T-cell (primary cell): ENCODE results near the gene ABCE1. TPM values are rescaled to one million over a fixed set of nuclear protein-coding genes. Genes with fewer than 3 reads are reported as not detected.

Experiments
- ATAC-seq, 4 experiments: fragments of 200-7000 bp in 3 of 4; fragments of 150-1000 bp in 1 of 4; cut with Tn5 transposase; replicated peaks in 1 of 4; 1 replicate in 3 of 4; 2 replicates in 1 of 4; pipeline ENCODE4 v1.10.0; 2021; ENCODE audit warnings: moderate library complexity in 3 of 4, mild to moderate bottlenecking in 2 of 4, moderate number of reproducible peaks in 1 of 4
- CTCF ChIA-PET, 2 donors: fragments of 300-600 bp; sonication (Branson Sonifier 250); formaldehyde crosslinking; loops; one replicate each; lab custom pipeline; 2022; ENCODE audit warnings: antibody characterized with exemption in 2 of 2; lab: Charles Lee
- POLR2A ChIA-PET, 2 donors: fragments of 300-600 bp; sonication (Branson Sonifier 250); formaldehyde crosslinking; loops; one replicate each; lab custom pipeline; 2022; ENCODE audit warnings: antibody characterized with exemption in 2 of 2; lab: Charles Lee
- DNase-seq, 35 experiments: peaks; one replicate each; pipeline versions ENCODE4 v3.0.0 to v3.0.0-alpha.2; 2013 to 2023
- H3K27ac ChIP-seq: one replicate; pipeline ENCODE4 v1.5.1; 2013; ENCODE audit warnings: low read length
- H3K27me3 ChIP-seq, 2 experiments: replicated peaks in 1 of 2; 1 replicate in 1 of 2; 2 replicates in 1 of 2; pipeline versions ENCODE4 v1.6.1 to v1.7.0; 2013; ENCODE audit warnings: low read length in 1 of 2, mixed read lengths in 1 of 2; ENCODE audit not compliant: control insufficient read depth in 2 of 2, insufficient read depth in 2 of 2; ENCODE audit errors: extremely low read depth in 1 of 2
- H3K36me3 ChIP-seq, 2 donors: 1 replicate in 1 of 2; 2 replicates in 1 of 2; pipeline versions ENCODE4 v1.6.1 to v1.7.0; 2013; ENCODE audit warnings: low read length in 1 of 2; ENCODE audit not compliant: control insufficient read depth in 2 of 2, insufficient read depth in 1 of 2; ENCODE audit errors: extremely low read depth in 1 of 2
- H3K4me1 ChIP-seq, 2 experiments: 1 replicate in 1 of 2; 2 replicates in 1 of 2; pipeline versions ENCODE4 v1.6.1 to v1.7.0; 2013; ENCODE audit warnings: low read length in 2 of 2, mixed read lengths in 1 of 2; ENCODE audit not compliant: insufficient read depth in 2 of 2, control insufficient read depth in 1 of 2; ENCODE audit errors: extremely low read depth in 1 of 2
- H3K4me3 ChIP-seq, 2 donors: 1 replicate in 1 of 2; 2 replicates in 1 of 2; pipeline versions ENCODE4 v1.5.1 to v1.7.0; 2013; ENCODE audit warnings: mild to moderate bottlenecking in 2 of 2, low read length in 1 of 2, moderate library complexity in 1 of 2; ENCODE audit not compliant: control insufficient read depth in 1 of 2; ENCODE audit errors: extremely low read depth in 1 of 2
- H3K9me3 ChIP-seq: 2 replicates; pipeline ENCODE4 v1.7.0; 2013
- H3K27ac Mint-ChIP-seq, 2 donors: one replicate each; pipeline ENCODE4 v1.8.0; 2020 to 2021; ENCODE audit warnings: mild to moderate bottlenecking in 2 of 2, mixed read lengths in 2 of 2
- H3K27me3 Mint-ChIP-seq, 2 donors: one replicate each; pipeline ENCODE4 v1.8.0; 2021 to 2022; ENCODE audit warnings: mixed read lengths in 2 of 2
- H3K36me3 Mint-ChIP-seq: one replicate; pipeline ENCODE4 v1.8.0; 2021; ENCODE audit warnings: mixed read lengths
- H3K4me1 Mint-ChIP-seq, 3 donors: one replicate each; pipeline ENCODE4 v1.8.0; 2020 to 2022; ENCODE audit warnings: mixed read lengths in 3 of 3, mild to moderate bottlenecking in 1 of 3
- H3K4me3 Mint-ChIP-seq, 3 donors: one replicate each; pipeline ENCODE4 v1.8.0; 2020 to 2022; ENCODE audit warnings: mild to moderate bottlenecking in 3 of 3, mixed read lengths in 3 of 3, moderate library complexity in 3 of 3
- H3K9me3 Mint-ChIP-seq, 3 donors: one replicate each; pipeline ENCODE4 v1.8.0; 2020 to 2022; ENCODE audit warnings: mixed read lengths in 3 of 3
- WGBS: methylation state at CpG from one replicate; pipeline ENCODE4 v1.1.5; 2013; ENCODE audit warnings: missing lambda C conversion rate; ENCODE audit not compliant: insufficient coverage; 5-methylcytosine and 5-hydroxymethylcytosine counted together
- total RNA-seq, 35 experiments: library from RNA in 6 of 35; stranded (reverse) in 6 of 35; fragments of 120-200 nt in 1 of 35; gene quantifications; one replicate each; pipeline versions ENCODE4 v1.2.1 to v1.2.4 and lab custom pipeline; 2013 to 2026

ABCE1 gene
- total RNA-seq, 5 donors from 2014 or later (not counting 1 experiment from before 2014, with no cell fraction given), result 47.7 to 73.8 (median 65.4) TPM

- no peak for DNase-seq
- Histone ChIP-seq H3K4me1 (no peaks in the 10 kb centered on the region), H3K9me3 (no peaks in the 10 kb centered on the region), H3K27me3 (no peaks in the 10 kb centered on the region), H3K27ac (no peak overlapping the region), H3K4me3 (no peak overlapping the region), H3K36me3 (peaks cover 13 to 69% of the 10 kb centered on the region in 2 donors)
- Mint-ChIP-seq H3K9me3 (no peaks in the 10 kb centered on the region), H3K4me3 (no peak overlapping the region), H3K4me1 (peaks cover 2 to 7% (median 4%) of the 10 kb centered on the region in 3 donors), H3K27me3 (no peaks in the 10 kb centered on the region), H3K27ac (no peak overlapping the region), H3K36me3 (peaks cover 40% of the 10 kb centered on the region)
- POLR2A ChIA-PET, result interaction anchor here in 1 of 2 donors (0.7 kb wide), 1 partner anchor 24 kb away, joined by 6 read pairs; no protein-coding TSS in a partner anchor
- ATAC-seq, result no peak
- WGBS, result 100% methylated on average over 1 of the region's 2 CpGs
- CTCF ChIA-PET, result interaction anchor here in 1 of 2 donors (1.0 kb wide), 1 partner anchor 446 kb away, joined by 3 read pairs; no protein-coding TSS in a partner anchor
These were observed 58.9 kb downstream of the ABCE1 start for GRCh38 chr4:145156986-145157385.

GRCh38 chr4:145161549-145161948 is 63.4 kb downstream of the ABCE1 start:
- Histone ChIP-seq H3K36me3 (peaks cover 4 to 48% of the 10 kb centered on the region in 2 donors), H3K27ac (no peak overlapping the region), H3K4me3 (no peak overlapping the region), H3K9me3 (no peaks in the 10 kb centered on the region), H3K4me1 (no peaks in the 10 kb centered on the region), H3K27me3 (no peaks in the 10 kb centered on the region)
- no peaks in the 10 kb centered on the region for H3K27me3 Mint-ChIP-seq
- peaks cover 25% of the 10 kb centered on the region for H3K36me3 Mint-ChIP-seq
- no peak overlapping the region for H3K4me3 Mint-ChIP-seq
- POLR2A ChIA-PET, result interaction anchor here in 1 of 2 donors (0.6 kb wide), 1 partner anchor 29 kb away, joined by 3 read pairs; no protein-coding TSS in a partner anchor
- no peak overlapping the region for H3K27ac Mint-ChIP-seq
- WGBS, result no CpG with 5 or more reads among the region's 2 CpGs
- DNase-seq (no peak), ATAC-seq (no peak)
- CTCF ChIA-PET, result interaction anchor here in 1 of 2 donors (0.9 to 1.1 kb wide), 2 partner anchors 9 to 17 kb away, joined by 3 read pairs; no protein-coding TSS in a partner anchor
- no peaks in the 10 kb centered on the region for H3K9me3 Mint-ChIP-seq
- H3K4me1 Mint-ChIP-seq, result peaks cover 2 to 7% (median 4%) of the 10 kb centered on the region in 3 donors

GRCh38 chr4:145167887-145168286 is 69.8 kb downstream of the ABCE1 start:
- Mint-ChIP-seq H3K9me3 (no peaks in the 10 kb centered on the region), H3K4me3 (no peak overlapping the region), H3K36me3 (peaks cover 36% of the 10 kb centered on the region), H3K27ac (no peak overlapping the region), H3K4me1 (peaks cover 19 to 29% (median 26%) of the 10 kb centered on the region in 3 donors), H3K27me3 (no peaks in the 10 kb centered on the region)
- no peak for ATAC-seq
- CTCF ChIA-PET, result interaction anchor here in 1 of 2 donors (0.6 to 0.7 kb wide), 2 partner anchors 9 to 15 kb away, joined by 3 to 4 read pairs; no protein-coding TSS in a partner anchor
- no CpG with 5 or more reads among the region's 2 CpGs for WGBS
- H3K36me3 ChIP-seq, result peaks cover 0 to 44% of the 10 kb centered on the region in 2 donors
- H3K9me3 ChIP-seq, result no peaks in the 10 kb centered on the region
- H3K27me3 ChIP-seq, result no peaks in the 10 kb centered on the region
- no peak for DNase-seq
- POLR2A ChIA-PET, result interaction anchor here in 1 of 2 donors (0.9 kb wide), 1 partner anchor 11 kb away, joined by 3 read pairs; no protein-coding TSS in a partner anchor
- no peaks in the 10 kb centered on the region for H3K4me1 ChIP-seq
- no peak overlapping the region for H3K27ac ChIP-seq
- no peak overlapping the region for H3K4me3 ChIP-seq

- no peaks in the 10 kb centered on the region for H3K4me1 ChIP-seq
- H3K36me3 Mint-ChIP-seq, result peaks cover 35% of the 10 kb centered on the region
These were observed 70.6 kb downstream of the ABCE1 start for GRCh38 chr4:145168581-145169187.

GRCh38 chr4:145170223-145170622 is 72.1 kb downstream of the ABCE1 start:
- no peaks in the 10 kb centered on the region for H3K9me3 ChIP-seq
- peaks cover 46% of the 10 kb centered on the region for H3K36me3 Mint-ChIP-seq

More at GRCh38 chr4:145168581-145169187, 70.6 kb downstream of the ABCE1 start:
- H3K4me3 Mint-ChIP-seq, result no peak overlapping the region
- H3K9me3 Mint-ChIP-seq, result no peaks in the 10 kb centered on the region
- H3K36me3 ChIP-seq, result peaks cover 0 to 41% of the 10 kb centered on the region in 2 donors
- POLR2A ChIA-PET, result no interaction called here
- no CpG with 5 or more reads among the region's 2 CpGs for WGBS
- ATAC-seq (no peak), DNase-seq (no peak)
- no peak overlapping the region for H3K4me3 ChIP-seq
- CTCF ChIA-PET, result no interaction called here
- H3K27ac Mint-ChIP-seq, result no peak overlapping the region
- H3K27ac ChIP-seq, result no peak overlapping the region
- H3K9me3 ChIP-seq, result no peaks in the 10 kb centered on the region
- no peaks in the 10 kb centered on the region for H3K27me3 Mint-ChIP-seq
- H3K27me3 ChIP-seq, result no peaks in the 10 kb centered on the region
- H3K4me1 Mint-ChIP-seq, result peaks cover 23 to 33% (median 26%) of the 10 kb centered on the region in 3 donors

GRCh38 chr4:145171911-145172310 is 73.8 kb downstream of the ABCE1 start:
- no peak overlapping the region for H3K4me3 Mint-ChIP-seq
- no peaks in the 10 kb centered on the region for H3K27me3 Mint-ChIP-seq
- H3K36me3 Mint-ChIP-seq, result peaks cover 42% of the 10 kb centered on the region
- H3K9me3 ChIP-seq, result no peaks in the 10 kb centered on the region
- H3K4me1 ChIP-seq, result peaks cover 3 to 17% of the 10 kb centered on the region in 2 experiments
- no peak for ATAC-seq
- H3K9me3 Mint-ChIP-seq, result no peaks in the 10 kb centered on the region
- no peak overlapping the region for H3K4me3 ChIP-seq
- H3K36me3 ChIP-seq, result peaks cover 0 to 46% of the 10 kb centered on the region in 2 donors
- H3K27ac Mint-ChIP-seq, result peak overlapping the region in 1 of 2 donors; percentile 27
- no peak for DNase-seq
- H3K4me1 Mint-ChIP-seq, result peaks cover 41 to 52% (median 41%) of the 10 kb centered on the region in 3 donors
- H3K27me3 ChIP-seq, result no peaks in the 10 kb centered on the region
- POLR2A ChIA-PET, result interaction anchor here in 1 of 2 donors (0.6 kb wide), 1 partner anchor 476 kb away, joined by 7 read pairs; no protein-coding TSS in a partner anchor
- H3K27ac ChIP-seq, result no peak overlapping the region
- 90% methylated on average over 1 of the region's 1 CpG for WGBS
- CTCF ChIA-PET, result no interaction called here

More at GRCh38 chr4:145170223-145170622, 72.1 kb downstream of the ABCE1 start:
- DNase-seq (no peak), ATAC-seq (no peak)
- H3K9me3 Mint-ChIP-seq, result no peaks in the 10 kb centered on the region
- peaks cover 0 to 3% of the 10 kb centered on the region in 2 experiments for H3K4me1 ChIP-seq
- no peak overlapping the region for H3K4me3 ChIP-seq
- no peak overlapping the region for H3K27ac ChIP-seq
- peaks cover 0 to 46% of the 10 kb centered on the region in 2 donors for H3K36me3 ChIP-seq
- ChIA-PET CTCF (interaction anchor here in 1 of 2 donors (0.8 kb wide), 1 partner anchor 9 kb away, joined by 3 read pairs; no protein-coding TSS in a partner anchor), POLR2A (interaction anchor here in 1 of 2 donors (0.5 to 0.7 kb wide), 3 partner anchors 44 to 67 kb away, joined by 3 to 5 read pairs (median 3); no protein-coding TSS in a partner anchor)
- no peaks in the 10 kb centered on the region for H3K27me3 ChIP-seq
- peaks cover 35 to 45% (median 39%) of the 10 kb centered on the region in 3 donors for H3K4me1 Mint-ChIP-seq
- H3K4me3 Mint-ChIP-seq, result no peak overlapping the region
- peak overlapping the region in 1 of 2 donors; percentile 8 for H3K27ac Mint-ChIP-seq
- no peaks in the 10 kb centered on the region for H3K27me3 Mint-ChIP-seq
- 90% methylated on average over 1 of the region's 1 CpG for WGBS
